DMS 273 (cell line): ENCODE data around the gene NAV3.
A peak's percentile ranks its signal among the peaks of the same experiment; 100 is the strongest.

Source experiments
- DNase-seq: peaks from one replicate; lab custom pipeline; 2025; ENCODE audit not compliant: unreplicated experiment; lab: John Stamatoyannopoulos, UW

The NAV3 gene

GRCh38 chr12:78037707-78038106, 207.0 kb downstream of the NAV3 start:
- no peak for DNase-seq

GRCh38 chr12:78038541-78038940, 207.8 kb downstream of the NAV3 start:
- no peak for DNase-seq

GRCh38 chr12:78038986-78039385, 208.3 kb downstream of the NAV3 start:
- no peak for DNase-seq

- no peak for DNase-seq
Observed at GRCh38 chr12:78040111-78040510, 209.4 kb downstream of the NAV3 start.

GRCh38 chr12:78050790-78051189, 220.1 kb downstream of the NAV3 start:
- no peak for DNase-seq

DNA sequence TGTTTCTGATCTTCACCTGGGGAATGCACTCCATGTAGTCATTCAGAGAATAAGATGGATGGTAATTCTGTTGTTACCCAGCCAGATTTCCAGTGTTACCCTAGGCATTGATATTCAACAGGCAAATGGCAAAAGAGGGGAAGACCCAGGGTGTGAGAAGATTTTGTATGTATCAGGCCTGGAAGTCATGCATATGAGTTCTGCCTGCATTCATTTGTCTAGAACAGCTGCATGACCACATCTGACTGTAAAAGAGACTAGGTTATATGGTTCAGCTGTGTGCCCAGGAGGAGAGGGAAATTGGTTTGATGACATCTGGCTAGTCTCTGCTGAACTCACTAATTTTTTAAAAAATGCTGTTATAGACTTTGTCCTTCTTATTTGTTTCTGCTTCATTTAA, 224.9 kb downstream of the NAV3 start:
- no peak for DNase-seq

DNA sequence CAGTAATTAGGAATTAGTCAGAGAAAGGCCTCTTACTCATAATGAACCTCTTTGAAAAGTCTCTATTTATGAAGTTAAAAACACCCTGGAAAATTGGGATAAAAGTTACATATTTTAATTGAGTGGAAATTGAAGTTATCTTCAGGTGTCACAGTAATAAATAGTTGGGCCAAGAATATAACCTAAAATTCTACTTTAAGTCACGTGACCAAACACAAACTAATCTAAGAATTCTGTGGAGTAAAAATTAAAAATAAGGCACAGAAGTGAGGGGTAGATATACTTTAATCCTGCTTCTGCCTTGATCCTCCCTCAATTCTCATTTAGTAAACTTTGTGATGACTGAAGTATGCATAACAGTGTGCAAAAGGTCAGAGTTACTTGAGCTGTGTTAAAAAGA, 226.4 kb downstream of the NAV3 start:
- no peak for DNase-seq

- DNase-seq, result no peak
Observed at GRCh38 chr12:78060186-78060585, 229.5 kb downstream of the NAV3 start.

- peak; percentile 20 for DNase-seq
Observed at GRCh38 chr12:78062786-78063185, 232.1 kb downstream of the NAV3 start.

GRCh38 chr12:78081590-78082314, 251.1 kb downstream of the NAV3 start:
- no peak for DNase-seq

- no peak for DNase-seq
Observed at GRCh38 chr12:78085542-78086182, 255.0 kb downstream of the NAV3 start.

DNA sequence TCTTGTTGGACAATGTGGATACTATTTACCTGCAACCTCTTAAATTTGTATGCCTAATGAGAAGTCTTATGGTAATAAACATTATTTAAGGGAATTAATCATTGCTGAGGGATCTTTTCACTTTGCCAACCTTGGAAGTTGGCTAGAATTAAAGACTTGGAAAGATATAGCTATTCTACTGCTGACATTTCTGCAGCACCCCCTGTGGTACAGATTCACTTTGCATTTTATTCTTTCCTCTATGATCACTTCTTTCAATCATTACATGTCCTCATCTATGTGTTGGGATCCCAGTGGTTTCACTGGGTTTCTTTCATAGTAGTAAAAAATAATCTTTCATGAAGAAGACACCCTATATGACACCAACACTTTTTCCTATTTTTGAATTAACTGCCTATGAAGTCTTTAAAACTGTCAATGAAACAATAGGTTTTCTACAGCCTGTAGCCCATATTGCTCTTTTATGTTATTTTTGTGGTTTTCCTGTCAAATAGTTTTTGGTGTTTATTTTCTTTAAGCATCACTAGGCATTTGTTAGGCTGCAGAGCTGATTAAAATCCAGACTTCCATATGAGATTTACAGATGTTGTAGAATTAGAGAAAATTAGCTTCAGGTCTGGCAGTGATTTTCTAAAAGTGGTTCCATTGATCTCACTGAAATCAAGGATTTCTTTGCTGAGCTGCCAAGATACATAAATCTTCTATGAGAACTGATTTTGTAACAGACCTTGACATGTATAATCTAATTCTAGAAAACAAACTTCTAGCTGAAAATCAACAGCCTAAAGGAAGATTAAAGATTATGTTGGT, 256.1 kb downstream of the NAV3 start:
- no peak for DNase-seq

- DNase-seq, result no peak
Observed at GRCh38 chr12:78087363-78087675, 256.6 kb downstream of the NAV3 start.

DNA sequence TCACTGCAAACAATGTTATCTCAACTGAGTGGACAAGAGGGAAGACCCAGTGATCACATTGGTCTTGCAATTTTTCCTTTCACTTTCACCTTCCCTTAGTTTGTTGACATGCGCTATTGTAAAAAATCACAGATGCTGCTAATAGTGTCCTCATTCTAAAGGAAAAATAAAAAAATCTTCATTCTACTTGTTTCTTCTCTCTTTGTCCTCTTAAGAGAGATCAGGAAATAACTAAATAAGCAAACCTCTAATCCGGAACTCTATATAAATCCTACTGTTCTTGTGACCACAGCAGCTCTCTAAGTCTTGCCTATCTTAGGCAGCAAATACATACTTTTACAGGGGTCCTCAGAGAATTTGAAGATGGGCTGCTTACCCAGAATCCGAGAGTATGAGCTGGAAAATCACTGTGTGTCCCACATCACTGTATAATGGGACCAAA, 257.7 kb downstream of the NAV3 start:
- DNase-seq, result no peak

DNA sequence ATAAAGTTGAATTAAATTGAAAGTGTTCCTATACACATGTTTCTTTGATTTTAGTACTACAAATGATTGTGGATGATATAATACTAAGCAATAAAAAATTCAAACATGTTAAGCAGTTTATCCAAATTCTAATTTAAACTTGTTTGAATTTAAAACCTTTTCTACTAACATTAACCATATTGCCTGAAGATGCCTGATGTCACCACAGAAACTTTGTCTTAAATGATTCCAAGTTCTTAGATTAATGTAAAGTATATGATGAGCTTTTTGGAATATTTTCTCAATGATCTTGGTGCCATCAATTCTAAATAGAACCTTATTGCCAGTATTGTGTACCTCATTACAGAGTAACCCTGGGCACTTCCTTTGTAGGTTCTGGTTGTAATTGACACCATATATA, 259.6 kb downstream of the NAV3 start:
- DNase-seq, result no peak

- no peak for DNase-seq
Observed at GRCh38 chr12:78095623-78096022, 264.9 kb downstream of the NAV3 start.

DNA sequence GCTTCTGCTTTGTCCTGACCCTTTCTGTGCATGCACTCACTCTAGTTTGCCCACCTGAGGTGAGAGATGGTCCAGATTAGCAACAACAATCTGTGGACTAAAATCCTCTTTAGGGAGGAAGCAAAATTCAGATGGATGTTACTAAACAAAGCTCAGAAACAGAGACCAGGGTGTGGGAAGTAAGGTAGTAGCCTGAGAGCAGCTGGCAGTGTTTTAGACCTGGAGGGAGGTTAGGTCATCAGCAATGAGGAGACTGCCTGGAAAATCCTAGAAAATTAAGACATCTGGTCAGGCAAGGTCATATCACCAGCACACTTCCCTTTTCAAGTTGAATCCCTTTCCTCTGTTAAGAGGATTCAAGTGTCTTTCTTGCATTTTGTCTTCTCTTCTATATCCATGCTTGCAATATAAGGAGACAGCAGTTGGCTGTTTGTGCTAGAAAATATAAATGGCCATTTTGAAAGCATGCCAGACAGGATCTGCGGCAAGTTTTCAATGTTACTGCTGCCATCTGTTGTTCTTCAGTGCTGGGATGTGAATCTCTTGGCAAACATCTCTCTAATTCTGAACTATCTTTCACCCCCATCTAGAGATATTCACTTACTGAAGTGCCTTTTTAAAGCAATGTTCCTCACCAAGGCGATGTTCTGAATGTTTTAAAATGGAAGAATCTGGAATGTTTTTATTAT, 266.4 kb downstream of the NAV3 start:
- peak; percentile 90 for DNase-seq

- no peak for DNase-seq
Observed at GRCh38 chr12:78099806-78100205, 269.1 kb downstream of the NAV3 start.

DNA sequence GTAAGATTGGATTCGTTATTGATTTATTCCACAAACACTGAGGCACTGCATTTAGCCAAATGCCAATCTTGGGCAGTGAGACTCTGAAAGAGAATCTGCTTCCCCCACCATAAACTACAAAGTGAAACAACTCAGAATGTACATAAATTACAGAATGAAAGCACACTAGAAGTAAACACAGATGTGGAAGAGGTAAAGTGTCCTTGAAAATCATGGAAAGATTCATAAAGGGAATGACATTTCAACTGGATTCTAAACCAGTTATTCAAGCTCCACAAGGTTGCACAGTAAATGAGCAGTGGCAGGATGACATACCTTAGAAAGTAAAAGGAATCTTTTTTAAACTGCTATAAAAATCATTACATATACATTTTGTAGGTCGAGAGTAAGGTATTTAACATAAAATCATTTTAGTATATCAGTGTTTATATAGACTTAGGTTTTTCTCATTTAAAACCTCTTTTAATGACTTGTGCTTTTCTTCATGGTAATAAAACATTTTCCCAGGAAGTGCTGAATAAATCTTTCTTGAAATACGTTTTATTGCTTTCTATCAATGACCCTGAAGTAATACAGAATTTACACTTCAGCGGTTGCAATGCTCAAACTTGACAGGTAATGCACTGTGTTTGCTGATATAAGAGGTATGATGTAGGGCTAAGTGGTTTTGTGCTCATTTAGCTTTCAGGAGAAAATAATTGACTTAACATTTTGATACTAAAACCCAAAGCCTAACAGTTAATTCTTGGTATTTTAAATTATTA, 270.6 kb downstream of the NAV3 start:
- DNase-seq, result no peak

GRCh38 chr12:78101946-78102635, 271.4 kb downstream of the NAV3 start:
- DNase-seq, result peak; percentile 39
